GM12864 (cell line): ENCODE data around the gene BBX.

Source experiments
- DNase-seq: peaks from one replicate; pipeline ENCODE4 v3.0.0-alpha.2; 2011; ENCODE audit warnings: low read depth
- H3K4me3 ChIP-seq: 2 replicates; pipeline ENCODE4 v1.5.1; 2011; ENCODE audit warnings: mild to moderate bottlenecking, low read depth, low read length, control low read depth
- TF ChIP-seq, protein P1 (sequence below): IDR thresholded peaks from 2 replicates; pipeline ENCODE4 v1.5.1; 2011; ENCODE audit warnings: low read depth, mild to moderate bottlenecking, moderate library complexity, low read length, control low read depth, inconsistent platforms; ENCODE audit errors: missing control alignments

Gene BBX

GRCh38 chr3:107798381-107798780, 275.6 kb downstream of the BBX start:
- H3K4me3 ChIP-seq: no peak overlapping the region
- DNase-seq: no peak
- TF ChIP-seq, protein P1, sequence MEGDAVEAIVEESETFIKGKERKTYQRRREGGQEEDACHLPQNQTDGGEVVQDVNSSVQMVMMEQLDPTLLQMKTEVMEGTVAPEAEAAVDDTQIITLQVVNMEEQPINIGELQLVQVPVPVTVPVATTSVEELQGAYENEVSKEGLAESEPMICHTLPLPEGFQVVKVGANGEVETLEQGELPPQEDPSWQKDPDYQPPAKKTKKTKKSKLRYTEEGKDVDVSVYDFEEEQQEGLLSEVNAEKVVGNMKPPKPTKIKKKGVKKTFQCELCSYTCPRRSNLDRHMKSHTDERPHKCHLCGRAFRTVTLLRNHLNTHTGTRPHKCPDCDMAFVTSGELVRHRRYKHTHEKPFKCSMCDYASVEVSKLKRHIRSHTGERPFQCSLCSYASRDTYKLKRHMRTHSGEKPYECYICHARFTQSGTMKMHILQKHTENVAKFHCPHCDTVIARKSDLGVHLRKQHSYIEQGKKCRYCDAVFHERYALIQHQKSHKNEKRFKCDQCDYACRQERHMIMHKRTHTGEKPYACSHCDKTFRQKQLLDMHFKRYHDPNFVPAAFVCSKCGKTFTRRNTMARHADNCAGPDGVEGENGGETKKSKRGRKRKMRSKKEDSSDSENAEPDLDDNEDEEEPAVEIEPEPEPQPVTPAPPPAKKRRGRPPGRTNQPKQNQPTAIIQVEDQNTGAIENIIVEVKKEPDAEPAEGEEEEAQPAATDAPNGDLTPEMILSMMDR: no peak

DNA sequence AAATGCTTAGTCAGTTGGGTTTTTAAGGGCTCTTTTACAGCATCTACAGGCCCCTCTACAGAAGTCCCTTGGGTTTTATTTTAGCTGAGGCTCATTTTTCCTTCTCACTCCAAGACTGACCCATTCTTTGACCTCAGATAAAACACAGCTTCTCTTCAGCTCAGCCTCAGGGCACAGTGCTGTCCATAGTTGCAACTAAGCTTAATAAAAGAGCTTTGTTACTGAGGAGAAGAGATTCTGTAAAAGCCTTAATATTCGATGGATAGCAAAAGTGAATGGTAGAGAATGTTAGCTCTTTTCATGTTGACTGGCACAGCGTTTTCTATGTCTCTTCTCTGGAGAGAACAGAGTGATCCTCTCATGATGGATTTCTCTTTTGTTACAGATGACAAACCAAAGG, 277.9 kb downstream of the BBX start:
- DNase-seq: no peak
- no peak overlapping the region for H3K4me3 ChIP-seq
- TF ChIP-seq, protein P1: no peak

DNA sequence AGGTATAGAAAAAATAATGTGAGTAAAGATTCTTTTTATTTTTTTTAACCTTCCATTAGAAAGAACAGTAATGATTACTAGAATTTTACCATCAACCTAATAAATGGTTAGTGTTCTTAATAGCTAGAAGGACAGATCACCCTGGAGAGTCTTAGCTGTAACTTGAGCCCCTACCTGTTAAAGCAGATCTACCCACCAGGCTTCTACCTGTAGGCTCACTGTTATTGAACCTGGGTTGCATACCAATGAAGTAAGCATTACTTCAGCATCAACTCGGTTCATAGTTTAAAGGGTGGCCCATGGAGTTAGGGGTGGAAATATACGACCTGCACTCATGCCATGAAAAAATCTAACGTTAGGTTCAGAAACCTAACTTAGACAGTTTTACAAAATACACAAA, 280.4 kb downstream of the BBX start:
- TF ChIP-seq, protein P1: no peak
- no peak for DNase-seq
- no peak overlapping the region for H3K4me3 ChIP-seq

GRCh38 chr3:107806021-107806420, 283.3 kb downstream of the BBX start:
- no peak overlapping the region for H3K4me3 ChIP-seq
- DNase-seq: no peak
- TF ChIP-seq, protein P1: no peak

GRCh38 chr3:107806536-107806935, 283.8 kb downstream of the BBX start:
- no peak overlapping the region for H3K4me3 ChIP-seq
- no peak for DNase-seq
- TF ChIP-seq, protein P1: no peak

- TF ChIP-seq, protein P1: no peak
- no peak overlapping the region for H3K4me3 ChIP-seq
Observed at GRCh38 chr3:107810171-107811071, 287.7 kb downstream of the BBX start.

GRCh38 chr3:107813026-107813425, 290.3 kb downstream of the BBX start:
- H3K4me3 ChIP-seq: no peak overlapping the region
- DNase-seq: no peak
- TF ChIP-seq, protein P1: no peak

More at GRCh38 chr3:107810171-107811071, 287.7 kb downstream of the BBX start:
- no peak for DNase-seq
